IMR-90 (cell line): ENCODE data around the gene GPC6. TPM values are rescaled to one million over a fixed set of nuclear protein-coding genes. Genes with fewer than 3 reads are reported as not detected.

Experiments used
- ATAC-seq: fragments of 200-7000 bp; cut with Tn5 transposase; 2 replicates; pipeline ENCODE4 v1.9.1; 2020; ENCODE audit warnings: low read depth, mild to moderate bottlenecking, moderate library complexity
- BruUV-seq: library from RNA; stranded (reverse); fragments of 400-500 nt; replicated peaks from 2 replicates; lab custom pipeline; 2021; lab: Mats Ljungman, UMichigan
- CTCF ChIA-PET: fragments of 300-600 bp; formaldehyde crosslinking; extraction: SDS; loops from one replicate; lab custom pipeline; 2021; ENCODE audit warnings: antibody characterized with exemption; lab: Yijun Ruan, JAX
- POLR2A ChIA-PET: fragments of 300-600 bp; sonication (Branson Sonifier 250); formaldehyde crosslinking; loops from one replicate; lab custom pipeline; 2022; ENCODE audit warnings: antibody characterized with exemption; ENCODE audit not compliant: unreplicated experiment; lab: Charles Lee
- DNase-seq: peaks from one replicate; pipeline ENCODE4 v3.0.0; 2013
- H2AFZ ChIP-seq: replicated peaks from 2 replicates; pipeline ENCODE3; 2013; ENCODE audit warnings: low read length, mild to moderate bottlenecking; ENCODE audit not compliant: poor library complexity
- H2AK5ac ChIP-seq: 2 replicates; pipeline ENCODE4 v1.6.1; 2013; ENCODE audit warnings: low read depth, low read length, inconsistent platforms
- H2AK9ac ChIP-seq: replicated peaks from 2 replicates; pipeline ENCODE3; 2013; ENCODE audit warnings: mild to moderate bottlenecking, low read depth, low read length, moderate library complexity; ENCODE audit not compliant: poor library complexity
- H2BK120ac ChIP-seq: 2 replicates; pipeline ENCODE4 v1.6.1; 2013; ENCODE audit warnings: low read depth, low read length, inconsistent platforms
- H2BK15ac ChIP-seq: 3 replicates; pipeline ENCODE4 v1.6.1; 2013; ENCODE audit warnings: low read depth, low read length, inconsistent platforms
- H2BK20ac ChIP-seq: 2 replicates; pipeline ENCODE4 v1.6.1; 2013; ENCODE audit warnings: low read depth, mild to moderate bottlenecking, inconsistent platforms, low read length, moderate library complexity
- H2BK5ac ChIP-seq: 2 replicates; pipeline ENCODE4 v1.6.1; 2013; ENCODE audit warnings: mild to moderate bottlenecking, low read depth, low read length, inconsistent platforms; ENCODE audit not compliant: poor library complexity, severe bottlenecking
- H3K14ac ChIP-seq: replicated peaks from 2 replicates; pipeline ENCODE4 v1.6.1; 2013; ENCODE audit warnings: low read depth, low read length, inconsistent platforms
- H3K18ac ChIP-seq: 2 replicates; pipeline ENCODE4 v1.6.1; 2013; ENCODE audit warnings: low read depth, low read length, control low read depth
- H3K23ac ChIP-seq: 2 replicates; pipeline ENCODE4 v1.6.1; 2013; ENCODE audit warnings: low read depth, low read length, inconsistent platforms
- H3K27ac ChIP-seq: 2 replicates; pipeline ENCODE4 v1.5.1; 2013; ENCODE audit warnings: mild to moderate bottlenecking, control low read depth, low read length; ENCODE audit not compliant: insufficient read depth
- H3K27me3 ChIP-seq: 2 replicates; pipeline ENCODE4 v1.6.1; 2013; ENCODE audit warnings: low read length; ENCODE audit not compliant: control insufficient read depth, insufficient read depth
- H3K36me3 ChIP-seq: 2 replicates; pipeline ENCODE4 v1.6.1; 2013; ENCODE audit warnings: low read length, mixed read lengths; ENCODE audit not compliant: control insufficient read depth, insufficient read depth
- H3K4ac ChIP-seq: 2 replicates; pipeline ENCODE4 v1.6.1; 2013; ENCODE audit warnings: low read depth, low read length, inconsistent platforms
- H3K4me1 ChIP-seq: 2 replicates; pipeline ENCODE4 v1.6.1; 2013; ENCODE audit warnings: low read length, mixed read lengths; ENCODE audit not compliant: control insufficient read depth, insufficient read depth
- H3K4me2 ChIP-seq: 2 replicates; pipeline ENCODE4 v1.6.1; 2013; ENCODE audit warnings: low read depth, mild to moderate bottlenecking, control low read depth, low read length, moderate library complexity
- H3K4me3 ChIP-seq: 2 replicates; pipeline ENCODE4 v1.5.1; 2013; ENCODE audit warnings: low read depth, mild to moderate bottlenecking, control low read depth, low read length, moderate library complexity; ENCODE audit not compliant: insufficient read depth
- H3K56ac ChIP-seq: 2 replicates; pipeline ENCODE4 v1.6.1; 2013; ENCODE audit warnings: low read length, inconsistent platforms; ENCODE audit not compliant: insufficient read depth; ENCODE audit errors: extremely low read depth
- H3K79me1 ChIP-seq, 2 experiments: 2 replicates each; pipeline ENCODE4 v1.6.1; 2013; ENCODE audit warnings: low read length in 2 of 2, inconsistent platforms in 1 of 2, low read depth in 1 of 2
- H3K9ac ChIP-seq: 2 replicates; pipeline ENCODE4 v1.6.1; 2013; ENCODE audit warnings: low read depth, low read length, control low read depth
- H3K9me1 ChIP-seq: 2 replicates; pipeline ENCODE4 v1.6.1; 2013; ENCODE audit warnings: low read length, inconsistent platforms; ENCODE audit not compliant: insufficient read depth
- H3K9me3 ChIP-seq: 2 replicates; pipeline ENCODE4 v1.6.1; 2013; ENCODE audit warnings: low read length; ENCODE audit not compliant: control insufficient read depth, insufficient read depth
- H4K20me1 ChIP-seq: 2 replicates; pipeline ENCODE4 v1.6.1; 2013; ENCODE audit warnings: low read length, inconsistent platforms; ENCODE audit not compliant: insufficient read depth
- H4K5ac ChIP-seq: 2 replicates; pipeline ENCODE4 v1.6.1; 2013; ENCODE audit warnings: mild to moderate bottlenecking, low read depth, low read length, control low read depth
- H4K8ac ChIP-seq, 2 experiments: 2 replicates each; pipeline ENCODE4 v1.6.1; 2013; ENCODE audit warnings: low read depth in 2 of 2, low read length in 2 of 2, control low read depth in 1 of 2, inconsistent platforms in 1 of 2
- H4K91ac ChIP-seq: 2 replicates; pipeline ENCODE4 v1.6.1; 2013; ENCODE audit warnings: low read depth, low read length, inconsistent platforms; ENCODE audit not compliant: insufficient read depth
- BHLHE40 ChIP-seq: fragments of 150-350 bp; IDR thresholded peaks from 2 replicates; pipeline ENCODE4 v1.6.1; 2016; ENCODE audit warnings: mild to moderate bottlenecking, low read depth, low read length
- CEBPB ChIP-seq: IDR thresholded peaks from 2 replicates; pipeline ENCODE4 v1.6.1; 2012; ENCODE audit warnings: low read depth, low read length, improper control_type of control experiment
- CHD1 ChIP-seq: IDR thresholded peaks from 2 replicates; pipeline ENCODE4 v1.6.1; 2012; ENCODE audit warnings: low read depth, low read length, improper control_type of control experiment
- FOS ChIP-seq: fragments of 150-350 bp; IDR thresholded peaks from 2 replicates; pipeline ENCODE4 v1.6.1; 2016; ENCODE audit warnings: low read depth, low read length
- MAFK ChIP-seq: IDR thresholded peaks from 2 replicates; pipeline ENCODE4 v1.6.1; 2012; ENCODE audit warnings: low read depth, low read length, improper control_type of control experiment
- MAZ ChIP-seq: IDR thresholded peaks from 2 replicates; pipeline ENCODE4 v1.6.1; 2012; ENCODE audit warnings: low read depth, mild to moderate bottlenecking, low read length, improper control_type of control experiment, moderate library complexity, borderline replicate concordance
- MXI1 ChIP-seq: IDR thresholded peaks from 2 replicates; pipeline ENCODE4 v1.6.1; 2012; ENCODE audit warnings: low read depth, mild to moderate bottlenecking, low read length, moderate library complexity, borderline replicate concordance
- NFE2L2 ChIP-seq: fragments of 150-350 bp; IDR thresholded peaks from 2 replicates; pipeline ENCODE4 v1.6.1; 2016; ENCODE audit warnings: low read depth, mild to moderate bottlenecking, low read length
- RAD21 ChIP-seq: IDR thresholded peaks from 2 replicates; pipeline ENCODE4 v1.6.1; 2012; ENCODE audit warnings: low read length, improper control_type of control experiment
- RFX5 ChIP-seq: IDR thresholded peaks from 2 replicates; pipeline ENCODE4 v1.8.0; 2012; ENCODE audit warnings: low read depth, mild to moderate bottlenecking, low read length, moderate library complexity
- SMC3 ChIP-seq: fragments of 150-350 bp; IDR thresholded peaks from 2 replicates; pipeline ENCODE4 v1.6.1; 2016; ENCODE audit warnings: low read depth, mild to moderate bottlenecking, antibody characterized with exemption, low read length, moderate library complexity
- WGBS, 2 experiments: methylation state at CpG; one replicate each; pipeline versions ENCODE4 v1.1.5 to v1.1.7; 2013; ENCODE audit warnings: missing lambda C conversion rate in 2 of 2; ENCODE audit not compliant: insufficient read length in 1 of 2; ENCODE audit errors: extremely low coverage in 2 of 2; 5-methylcytosine and 5-hydroxymethylcytosine counted together
- dilution Hi-C: fragments of 300-500 bp; cut with HindIII; formaldehyde crosslinking; loops from one replicate; pipeline ENCODE4 v1.14.3; 2018; ENCODE audit warnings: low sequenced_read_pairs; ENCODE audit not compliant: unreplicated experiment
- in situ Hi-C: fragments of 300-500 bp; cut with MboI; formaldehyde crosslinking; loops from 3 replicates; pipeline ENCODE4 v1.14.3; 2019; ENCODE audit warnings: low sequenced_read_pairs, inconsistent platforms, mixed read lengths
- intact Hi-C: fragments of 100-400 bp; cut with micrococcal nuclease; formaldehyde crosslinking; loops from 2 replicates; pipeline ENCODE4 v1.10.0; 2022
- polyA plus RNA-seq, 3 experiments: library from polyadenylated mRNA; depleted of rRNA; stranded (reverse); fragments of >200 nt; gene quantifications; 2 replicates each; pipeline ENCODE4 v1.2.3, GENCODE V29; 2012; ENCODE audit warnings: low replicate concordance in 1 of 3
- total RNA-seq: library from RNA; depleted of rRNA; stranded (reverse); fragments of >200 nt; gene quantifications from 2 replicates; pipeline ENCODE4 v1.2.3, GENCODE V29; 2012
- TF ChIP-seq, protein P1 (sequence below): conservative IDR thresholded peaks from 2 replicates; pipeline ENCODE4 v1.5.1; 2012; ENCODE audit warnings: mild to moderate bottlenecking, low read depth, low read length, improper control_type of control experiment
- TF ChIP-seq, protein P2 (sequence below): fragments of 150-350 bp; IDR thresholded peaks from 2 replicates; pipeline ENCODE4 v1.6.1; 2017; ENCODE audit warnings: mild to moderate bottlenecking, antibody characterized with exemption, low read length, low read depth

Gene GPC6
- total and polyA plus RNA-seq, 2 of the 4 experiments (the other 2 are of a cell fraction): 14.9 to 39.4 TPM

GRCh38 chr13:93673885-93674284 is 447.3 kb downstream of the GPC6 start:
- Histone ChIP-seq H4K8ac (no peak overlapping the region), H2BK20ac (no peak overlapping the region), H3K27ac (no peak overlapping the region), H3K18ac (no peak overlapping the region), H3K56ac (no peak overlapping the region), H2AK9ac (no peak overlapping the region), H3K4me3 (no peak overlapping the region), H2AFZ (no peak overlapping the region), H3K23ac (no peak overlapping the region), H4K20me1 (no peaks in the 10 kb centered on the region), H2AK5ac (no peak overlapping the region), H2BK5ac (no peak overlapping the region), H4K91ac (no peak overlapping the region), H3K4me2 (no peak overlapping the region), H2BK15ac (no peak overlapping the region), H3K4me1 (no peaks in the 10 kb centered on the region), H3K4ac (no peak overlapping the region), H4K5ac (no peak overlapping the region), H3K36me3 (no peaks in the 10 kb centered on the region), H3K14ac (no peak overlapping the region), H3K9me3 (no peaks in the 10 kb centered on the region), H3K9me1 (no peaks in the 10 kb centered on the region), H3K79me1 (no peaks in the 10 kb centered on the region), H3K27me3 (no peaks in the 10 kb centered on the region), H2BK120ac (no peak overlapping the region), H3K9ac (no peak overlapping the region)
- no TSS peak for BruUV-seq
- ATAC-seq: no peak
- dilution Hi-C loops: no loop called here
- intact Hi-C loops: no loop called here
- no peak for TF ChIP-seq CHD1
- no peak for TF ChIP-seq CEBPB
- no peak for TF ChIP-seq BHLHE40
- no peak for TF ChIP-seq MAFK
- TF ChIP-seq NFE2L2: no peak
- TF ChIP-seq, protein P1, sequence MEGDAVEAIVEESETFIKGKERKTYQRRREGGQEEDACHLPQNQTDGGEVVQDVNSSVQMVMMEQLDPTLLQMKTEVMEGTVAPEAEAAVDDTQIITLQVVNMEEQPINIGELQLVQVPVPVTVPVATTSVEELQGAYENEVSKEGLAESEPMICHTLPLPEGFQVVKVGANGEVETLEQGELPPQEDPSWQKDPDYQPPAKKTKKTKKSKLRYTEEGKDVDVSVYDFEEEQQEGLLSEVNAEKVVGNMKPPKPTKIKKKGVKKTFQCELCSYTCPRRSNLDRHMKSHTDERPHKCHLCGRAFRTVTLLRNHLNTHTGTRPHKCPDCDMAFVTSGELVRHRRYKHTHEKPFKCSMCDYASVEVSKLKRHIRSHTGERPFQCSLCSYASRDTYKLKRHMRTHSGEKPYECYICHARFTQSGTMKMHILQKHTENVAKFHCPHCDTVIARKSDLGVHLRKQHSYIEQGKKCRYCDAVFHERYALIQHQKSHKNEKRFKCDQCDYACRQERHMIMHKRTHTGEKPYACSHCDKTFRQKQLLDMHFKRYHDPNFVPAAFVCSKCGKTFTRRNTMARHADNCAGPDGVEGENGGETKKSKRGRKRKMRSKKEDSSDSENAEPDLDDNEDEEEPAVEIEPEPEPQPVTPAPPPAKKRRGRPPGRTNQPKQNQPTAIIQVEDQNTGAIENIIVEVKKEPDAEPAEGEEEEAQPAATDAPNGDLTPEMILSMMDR: no peak
- TF ChIP-seq MXI1: no peak
- TF ChIP-seq FOS: no peak
- TF ChIP-seq MAZ: no peak
- TF ChIP-seq, protein P2, sequence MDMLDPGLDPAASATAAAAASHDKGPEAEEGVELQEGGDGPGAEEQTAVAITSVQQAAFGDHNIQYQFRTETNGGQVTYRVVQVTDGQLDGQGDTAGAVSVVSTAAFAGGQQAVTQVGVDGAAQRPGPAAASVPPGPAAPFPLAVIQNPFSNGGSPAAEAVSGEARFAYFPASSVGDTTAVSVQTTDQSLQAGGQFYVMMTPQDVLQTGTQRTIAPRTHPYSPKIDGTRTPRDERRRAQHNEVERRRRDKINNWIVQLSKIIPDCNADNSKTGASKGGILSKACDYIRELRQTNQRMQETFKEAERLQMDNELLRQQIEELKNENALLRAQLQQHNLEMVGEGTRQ: no peak
- no peak for TF ChIP-seq SMC3
- TF ChIP-seq RAD21: no peak
- no peak for TF ChIP-seq RFX5
- ChIA-PET POLR2A (no interaction called here), CTCF (no interaction called here)
- in situ Hi-C loops: no loop called here
- DNase-seq: no peak
- no CpG with 5 or more reads among the region's 3 CpGs for WGBS, 2 experiments
